GM06990 (cell line): ENCODE measurements around the gene UST.

Experiments used
- DNase-seq: peaks from one replicate; pipeline ENCODE4 v3.0.0-alpha.2; 2011; ENCODE audit not compliant: insufficient read length; ENCODE audit errors: extremely low read depth
- H3K27me3 ChIP-seq: replicated peaks from 2 replicates; pipeline ENCODE4 v1.6.0; 2011; ENCODE audit warnings: low read length; ENCODE audit not compliant: control insufficient read depth, insufficient read depth
- H3K36me3 ChIP-seq: 2 replicates; pipeline ENCODE4 v1.5.1; 2011; ENCODE audit warnings: low read length; ENCODE audit not compliant: control insufficient read depth, insufficient read depth
- H3K4me3 ChIP-seq: replicated peaks from 2 replicates; pipeline ENCODE4 v1.5.1; 2011; ENCODE audit warnings: low read depth, mild to moderate bottlenecking, control low read depth, low read length
- CTCF ChIP-seq: IDR thresholded peaks from 2 replicates; pipeline ENCODE4 v1.5.1; 2011; ENCODE audit warnings: low read length, control low read depth, mild to moderate bottlenecking, inconsistent platforms; ENCODE audit not compliant: insufficient read depth, poor library complexity, severe bottlenecking

UST gene

GRCh38 chr6:149046822-149047246 is 300.0 kb downstream of the UST start:
- DNase-seq: no peak
- H3K27me3 ChIP-seq: no peaks in the 10 kb centered on the region
- H3K4me3 ChIP-seq: no peak overlapping the region
- no peak for TF ChIP-seq CTCF
- H3K36me3 ChIP-seq: no peaks in the 10 kb centered on the region

- DNase-seq: no peak
- Histone ChIP-seq H3K36me3 (no peaks in the 10 kb centered on the region), H3K4me3 (no peak overlapping the region), H3K27me3 (no peaks in the 10 kb centered on the region)
- TF ChIP-seq CTCF: no peak
Observed at GRCh38 chr6:149049230-149049629, 302.4 kb downstream of the UST start.

GRCh38 chr6:149050160-149050559 is 303.3 kb downstream of the UST start:
- DNase-seq: no peak
- Histone ChIP-seq H3K36me3 (no peaks in the 10 kb centered on the region), H3K27me3 (no peaks in the 10 kb centered on the region), H3K4me3 (no peak overlapping the region)
- no peak for TF ChIP-seq CTCF

DNA sequence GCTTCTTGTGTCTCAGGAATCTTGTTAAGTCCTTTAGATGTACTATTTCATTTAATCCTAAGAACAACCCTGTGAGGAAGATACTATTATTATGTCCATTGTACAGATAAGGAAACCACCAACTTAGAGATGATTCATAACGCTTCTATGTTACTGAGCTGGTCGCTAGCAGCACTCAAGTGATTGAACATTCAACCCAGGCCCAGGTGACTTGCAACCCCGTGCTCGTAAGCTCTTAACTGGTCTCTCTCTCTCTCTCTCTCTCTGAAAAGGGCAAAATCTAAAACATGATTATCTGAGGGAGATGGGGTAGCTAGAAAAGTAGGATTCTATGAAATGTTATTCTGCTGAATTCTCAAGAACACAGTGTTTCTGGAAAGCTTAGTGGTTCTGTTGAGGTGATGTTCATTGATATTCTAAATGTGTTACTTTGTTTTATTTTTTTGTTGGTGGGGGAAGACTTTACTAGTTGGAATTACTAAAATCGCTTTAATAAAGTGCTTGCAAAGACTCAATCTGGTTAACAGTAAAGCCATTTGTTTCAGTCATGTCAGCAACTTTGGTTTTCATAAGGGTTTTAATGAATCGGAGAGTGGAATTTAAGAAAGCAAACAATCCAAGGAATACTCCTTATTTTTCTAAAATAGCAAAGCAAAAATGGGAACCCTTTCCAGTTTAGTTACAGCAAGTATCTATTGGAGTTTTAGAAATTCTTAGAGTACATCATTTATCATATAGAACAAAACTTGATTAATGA is 305.7 kb downstream of the UST start:
- no peak for TF ChIP-seq CTCF
- no peaks in the 10 kb centered on the region for H3K27me3 ChIP-seq
- H3K4me3 ChIP-seq: no peak overlapping the region
- H3K36me3 ChIP-seq: no peaks in the 10 kb centered on the region
- no peak for DNase-seq

DNA sequence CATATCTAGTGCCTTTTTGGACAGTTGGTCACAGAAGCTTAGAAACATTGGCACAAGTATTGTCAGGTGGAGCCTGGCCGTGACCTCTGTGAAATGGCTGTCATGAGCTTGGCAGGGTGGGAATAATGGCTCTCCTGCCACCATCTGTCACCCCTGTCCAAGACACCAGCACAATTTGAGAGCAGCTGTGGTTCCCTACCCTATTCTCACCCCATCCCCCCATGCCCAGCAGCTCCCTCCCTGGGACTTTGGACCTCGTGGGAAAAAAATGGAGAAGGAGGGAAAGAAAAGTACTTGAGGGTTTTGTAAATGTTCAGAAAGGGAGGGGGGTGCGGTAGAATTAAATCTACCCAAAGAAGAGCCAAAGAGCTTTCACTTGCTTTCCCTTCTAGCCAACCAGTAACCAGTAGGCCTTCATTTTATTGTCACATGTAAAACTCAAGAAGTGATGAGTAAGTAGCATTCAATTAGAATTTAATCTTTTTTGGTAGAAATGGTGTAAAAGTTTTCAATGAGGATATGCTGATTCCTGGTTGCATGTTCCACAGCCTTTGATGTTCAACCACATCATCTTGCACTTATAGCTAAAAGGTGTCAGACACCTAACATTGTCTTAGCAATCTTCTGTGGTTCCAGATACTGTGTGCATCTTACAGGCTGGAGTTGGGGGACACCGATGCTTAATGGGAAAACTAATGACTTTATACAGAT is 307.2 kb downstream of the UST start:
- Histone ChIP-seq H3K4me3 (no peak overlapping the region), H3K27me3 (no peaks in the 10 kb centered on the region), H3K36me3 (no peaks in the 10 kb centered on the region)
- DNase-seq: no peak
- no peak for TF ChIP-seq CTCF
